ENCODE measurements around the gene THOC5.

DNA sequence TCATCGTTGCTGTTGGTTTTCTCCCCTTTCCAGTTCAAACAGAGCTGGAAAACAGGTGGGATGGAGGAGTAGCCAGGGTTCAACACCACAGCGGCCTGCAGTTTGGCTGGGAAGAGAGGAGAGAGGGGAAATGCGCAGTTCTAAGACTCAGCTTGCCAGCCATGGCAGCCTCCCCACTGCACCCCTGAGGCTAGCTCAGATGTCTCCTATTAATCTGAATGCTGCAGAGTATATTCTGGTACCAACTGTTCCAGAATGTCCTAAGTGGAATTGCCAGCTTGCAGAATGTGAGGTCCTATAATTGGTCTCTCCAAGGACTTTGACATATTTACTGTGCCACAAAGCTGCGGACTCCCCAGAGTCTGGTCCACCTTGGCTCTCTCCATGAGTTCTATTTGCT, 41.5 kb downstream of the THOC5 start:
- TF ChIP-seq, protein P1, sequence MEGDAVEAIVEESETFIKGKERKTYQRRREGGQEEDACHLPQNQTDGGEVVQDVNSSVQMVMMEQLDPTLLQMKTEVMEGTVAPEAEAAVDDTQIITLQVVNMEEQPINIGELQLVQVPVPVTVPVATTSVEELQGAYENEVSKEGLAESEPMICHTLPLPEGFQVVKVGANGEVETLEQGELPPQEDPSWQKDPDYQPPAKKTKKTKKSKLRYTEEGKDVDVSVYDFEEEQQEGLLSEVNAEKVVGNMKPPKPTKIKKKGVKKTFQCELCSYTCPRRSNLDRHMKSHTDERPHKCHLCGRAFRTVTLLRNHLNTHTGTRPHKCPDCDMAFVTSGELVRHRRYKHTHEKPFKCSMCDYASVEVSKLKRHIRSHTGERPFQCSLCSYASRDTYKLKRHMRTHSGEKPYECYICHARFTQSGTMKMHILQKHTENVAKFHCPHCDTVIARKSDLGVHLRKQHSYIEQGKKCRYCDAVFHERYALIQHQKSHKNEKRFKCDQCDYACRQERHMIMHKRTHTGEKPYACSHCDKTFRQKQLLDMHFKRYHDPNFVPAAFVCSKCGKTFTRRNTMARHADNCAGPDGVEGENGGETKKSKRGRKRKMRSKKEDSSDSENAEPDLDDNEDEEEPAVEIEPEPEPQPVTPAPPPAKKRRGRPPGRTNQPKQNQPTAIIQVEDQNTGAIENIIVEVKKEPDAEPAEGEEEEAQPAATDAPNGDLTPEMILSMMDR (IDR thresholded peaks at IDR 0.05), result no peak
- TF ChIP-seq POLR2AphosphoS5 (IDR thresholded peaks at IDR 0.05) (no peak), EP300 (IDR thresholded peaks at IDR 0.05) (no peak)

All from esophagus muscularis mucosa (tissue), 4 donors.